22Rv1 (cell line): Measurements from ENCODE around the gene CALML3.

Experiments used
- CTCF ChIP-seq: fragments of 450-650 bp; IDR thresholded peaks from 2 replicates; pipeline ENCODE4 v1.5.1; 2017; ENCODE audit warnings: mild to moderate bottlenecking
- ZFX ChIP-seq: fragments of 450-650 bp; IDR thresholded peaks from 2 replicates; pipeline ENCODE4 v1.6.1; 2017; ENCODE audit warnings: antibody characterized with exemption, borderline replicate concordance

GRCh38 chr10:5492929-5493576, 31.7 kb upstream of the CALML3 start:
- TF ChIP-seq CTCF = no peak
- no peak for TF ChIP-seq ZFX
